ENCODE measurements around the gene FBXW4.

FBXW4 gene

GRCh38 chr10:101577121-101577871, 117.7 kb downstream of the FBXW4 start:
- DNase-seq (ENCODE audit: low read depth, low spot score) = no peak
- POLR2A ChIA-PET = interaction anchor here (0.7 kb wide), 1 partner anchor 230 kb away, joined by 3 read pairs; no protein-coding TSS in a partner anchor
- CTCF ChIA-PET = interaction anchor here (1.1 to 12.5 kb wide), 6 partner anchors 6 to 363 kb away, joined by 3 to 145 read pairs (median 10); no protein-coding TSS in a partner anchor
- no peak overlapping the region for H3K4me3 ChIP-seq (ENCODE audit: low read depth, low read length)
- no peak for TF ChIP-seq CTCF (IDR thresholded peaks at IDR 0.05; ENCODE audit: insufficient read depth, low read length, missing control alignments)

GRCh38 chr10:101576211-101576863, 118.6 kb downstream of the FBXW4 start:
- no peak overlapping the region for H3K4me3 ChIP-seq (ENCODE audit: low read depth, low read length)
- ChIA-PET CTCF (interaction anchor here (0.7 to 2.8 kb wide), 6 partner anchors 9 to 363 kb away, joined by 3 to 16 read pairs (median 3); no protein-coding TSS in a partner anchor), POLR2A (interaction anchor here (0.6 to 1.0 kb wide), 3 partner anchors 9 to 229 kb away, joined by 3 to 8 read pairs (median 3); no protein-coding TSS in a partner anchor)
- DNase-seq (ENCODE audit: low read depth, low spot score) = no peak
- TF ChIP-seq CTCF (IDR thresholded peaks at IDR 0.05; ENCODE audit: insufficient read depth, low read length, missing control alignments) = no peak

GRCh38 chr10:101575580-101576210, 119.3 kb downstream of the FBXW4 start:
- CTCF ChIA-PET = interaction anchor here (0.7 to 2.8 kb wide), 6 partner anchors 10 to 362 kb away, joined by 3 to 16 read pairs (median 3); no protein-coding TSS in a partner anchor
- POLR2A ChIA-PET = interaction anchor here (0.6 to 1.0 kb wide), 3 partner anchors 8 to 524 kb away, joined by 3 to 8 read pairs (median 3); no protein-coding TSS in a partner anchor
- no peak for DNase-seq (ENCODE audit: low read depth, low spot score)

GRCh38 chr10:101575091-101575490, 119.9 kb downstream of the FBXW4 start:
- ChIA-PET POLR2A (interaction anchor here (0.7 kb wide), 1 partner anchor 524 kb away, joined by 3 read pairs; no protein-coding TSS in a partner anchor), CTCF (interaction anchor here (0.8 to 2.8 kb wide), 2 partner anchors 17 to 361 kb away, joined by 3 to 16 read pairs; no protein-coding TSS in a partner anchor)
- no peak overlapping the region for H3K4me3 ChIP-seq (ENCODE audit: low read depth, low read length)
- TF ChIP-seq CTCF (IDR thresholded peaks at IDR 0.05; ENCODE audit: insufficient read depth, low read length, missing control alignments) = no peak
- no peak for DNase-seq (ENCODE audit: low read depth, low spot score)

More at GRCh38 chr10:101575580-101576210, 119.3 kb downstream of the FBXW4 start:
- no peak overlapping the region for H3K4me3 ChIP-seq (ENCODE audit: low read depth, low read length)
- TF ChIP-seq CTCF (IDR thresholded peaks at IDR 0.05; ENCODE audit: insufficient read depth, low read length, missing control alignments) = no peak

GRCh38 chr10:101573885-101574753, 120.9 kb downstream of the FBXW4 start:
- H3K4me3 ChIP-seq (ENCODE audit: low read depth, low read length) = no peak overlapping the region
- POLR2A ChIA-PET = interaction anchor here (0.5 kb wide), 1 partner anchor 199 kb away, joined by 4 read pairs; no protein-coding TSS in a partner anchor
- CTCF ChIA-PET = interaction anchor here (2.8 to 9.6 kb wide), 4 partner anchors 9 to 360 kb away, joined by 16 to 281 read pairs (median 88); partner anchors contain the start of genes DPCD and POLL
- no peak for DNase-seq (ENCODE audit: low read depth, low spot score)
- no peak for TF ChIP-seq CTCF (IDR thresholded peaks at IDR 0.05; ENCODE audit: insufficient read depth, low read length, missing control alignments)
